HepG2 (cell line): ENCODE results near the gene GAS6. TPM values are rescaled to one million over a fixed set of nuclear protein-coding genes. Genes with fewer than 3 reads are reported as not detected.
"Not testable (repeated sequence)": the region's sequence is repeated elsewhere in the genome, so short reads cannot be mapped to it uniquely, and the experiment has no call there.

Experiments used
- ATAC-seq: fragments of 200-7000 bp; cut with Tn5 transposase; 3 replicates; pipeline ENCODE4 v1.9.1; 2020; ENCODE audit warnings: mild to moderate bottlenecking, moderate library complexity
- BruUV-seq: library from RNA; stranded (reverse); fragments of 400-500 nt; replicated peaks from 2 replicates; lab custom pipeline; 2021; lab: Mats Ljungman, UMichigan
- CTCF ChIA-PET: fragments of 300-600 bp; formaldehyde crosslinking; extraction: SDS; loops from one replicate; lab custom pipeline; 2021; ENCODE audit warnings: low total read pairs, inconsistent platforms, low intra/inter-chr PET ratio; lab: Yijun Ruan, JAX
- POLR2A ChIA-PET: fragments of 350-600 bp; sonication (Branson Sonifier 250); formaldehyde crosslinking; loops from one replicate; lab custom pipeline; 2020; ENCODE audit warnings: antibody characterized with exemption, inconsistent platforms; lab: Yijun Ruan, JAX
- DNase-seq: peaks from one replicate; pipeline ENCODE4 v3.0.0-alpha.2; 2015; ENCODE audit warnings: low spot score
- FAIRE-seq: peaks from 3 replicates; lab custom pipeline; 2011; peaks lifted over from hg19 to GRCh38; lab: Jason Lieb, UNC
- H2AFZ ChIP-seq: one replicate; pipeline ENCODE4 v1.6.1; 2011; ENCODE audit warnings: low read length, inconsistent platforms
- H3K27ac ChIP-seq: fragments of 300-600 bp; 3 replicates; pipeline ENCODE4 v1.8.0; 2011; ENCODE audit warnings: mixed run types, mild to moderate bottlenecking, mixed read lengths, low read length, inconsistent platforms; ENCODE audit not compliant: insufficient read depth; ENCODE audit errors: extremely low read length
- H3K27me3 ChIP-seq, 2 experiments: fragments of 200-600 bp in 1 of 2; 2 replicates in 1 of 2; 3 replicates in 1 of 2; pipeline versions ENCODE4 v1.6.0 to v1.8.0; 2011; ENCODE audit warnings: low read length in 2 of 2, mild to moderate bottlenecking in 2 of 2, moderate library complexity in 2 of 2, inconsistent platforms in 1 of 2; ENCODE audit not compliant: insufficient read depth in 2 of 2, control insufficient read depth in 1 of 2
- H3K36me3 ChIP-seq, 2 experiments: fragments of 200-600 bp in 1 of 2; replicated peaks in 1 of 2; 2 replicates in 1 of 2; 3 replicates in 1 of 2; pipeline versions ENCODE4 v1.5.1 to v1.8.0; 2011; ENCODE audit warnings: low read length in 2 of 2, inconsistent platforms in 1 of 2; ENCODE audit not compliant: insufficient read depth in 2 of 2, control insufficient read depth in 1 of 2
- H3K4me1 ChIP-seq: 2 replicates; pipeline ENCODE4 v1.5.1; 2012; ENCODE audit warnings: low read length, inconsistent platforms; ENCODE audit not compliant: insufficient read depth
- H3K4me2 ChIP-seq: 2 replicates; pipeline ENCODE4 v1.6.0; 2011; ENCODE audit warnings: low read depth, low read length, inconsistent platforms
- H3K4me3 ChIP-seq, 3 experiments: fragments of 200-600 bp in 1 of 3; sonication (generic), shearing (Covaris generic) in 1 of 3; replicated peaks in 1 of 3; 2 replicates each; pipeline ENCODE4 v1.5.1; 2011 to 2016; ENCODE audit warnings: low read length in 3 of 3, inconsistent platforms in 2 of 3, low read depth in 2 of 3, mild to moderate bottlenecking in 2 of 3, control low read depth in 1 of 3, mixed read lengths in 1 of 3; ENCODE audit not compliant: insufficient read depth in 1 of 3
- H3K79me2 ChIP-seq: one replicate; pipeline ENCODE4 v1.6.1; 2011; ENCODE audit warnings: low read length, inconsistent platforms; ENCODE audit not compliant: insufficient read depth
- H3K9ac ChIP-seq: 2 replicates; pipeline ENCODE4 v1.6.0; 2011; ENCODE audit warnings: mild to moderate bottlenecking, low read depth, low read length, inconsistent platforms; ENCODE audit not compliant: insufficient read depth
- H3K9me3 ChIP-seq: 2 replicates; pipeline ENCODE4 v1.5.1; 2012; ENCODE audit warnings: mild to moderate bottlenecking, low read length
- H4K20me1 ChIP-seq: 2 replicates; pipeline ENCODE4 v1.6.0; 2011; ENCODE audit warnings: inconsistent platforms, mild to moderate bottlenecking, low read length, moderate library complexity; ENCODE audit not compliant: insufficient read depth
- KLF6 ChIP-seq: IDR thresholded peaks from 2 replicates; pipeline ENCODE4 v1.8.0; 2016; ENCODE audit warnings: missing biosample characterization, missing genetic modification reagents
- MED8 ChIP-seq: sonication (generic); formaldehyde crosslinking; IDR thresholded peaks from 2 replicates; pipeline ENCODE4 v1.8.1; 2023; ENCODE audit warnings: mild to moderate bottlenecking, missing genetic modification reagents; ENCODE audit not compliant: insufficient replicate concordance
- NFIB ChIP-seq: sonication (generic); formaldehyde crosslinking; IDR thresholded peaks from 2 replicates; pipeline ENCODE4 v1.9.0; 2021; ENCODE audit warnings: missing genetic modification reagents, mild to moderate bottlenecking, borderline replicate concordance
- PAWR ChIP-seq: sonication (generic); formaldehyde crosslinking; IDR thresholded peaks from 2 replicates; pipeline ENCODE4 v1.4.0; 2020; ENCODE audit warnings: missing genetic modification reagents, mild to moderate bottlenecking, borderline replicate concordance
- PRPF4 ChIP-seq: fragments of 200-400 bp; formaldehyde crosslinking; IDR thresholded peaks from 2 replicates; pipeline ENCODE4 v1.6.1; 2016; ENCODE audit warnings: low read length, low read depth; ENCODE audit not compliant: poor library complexity, severe bottlenecking
- SOX5 ChIP-seq: IDR thresholded peaks from 2 replicates; pipeline ENCODE4 v1.6.1; 2016; ENCODE audit warnings: borderline replicate concordance
- YEATS2 ChIP-seq: sonication (generic); formaldehyde crosslinking; IDR thresholded peaks from 2 replicates; pipeline ENCODE4 v1.4.0; 2020; ENCODE audit warnings: missing genetic modification reagents, borderline replicate concordance
- ZNF251 ChIP-seq: sonication (generic); formaldehyde crosslinking; IDR thresholded peaks from 2 replicates; pipeline ENCODE4 v1.9.0; 2021; ENCODE audit warnings: mild to moderate bottlenecking, missing genetic modification reagents
- ZNF292 ChIP-seq: sonication (generic); formaldehyde crosslinking; IDR thresholded peaks from 2 replicates; pipeline ENCODE4 v1.8.1; 2022; ENCODE audit warnings: mild to moderate bottlenecking, low read depth, missing genetic modification reagents, borderline replicate concordance
- ZNF431 ChIP-seq: sonication (generic); formaldehyde crosslinking; IDR thresholded peaks from 2 replicates; pipeline ENCODE4 v1.9.0; 2022; ENCODE audit warnings: missing genetic modification reagents, low read depth, mild to moderate bottlenecking, borderline replicate concordance
- ZNF468 ChIP-seq: sonication (generic); formaldehyde crosslinking; IDR thresholded peaks from 2 replicates; pipeline ENCODE4 v1.8.0; 2022; ENCODE audit warnings: mild to moderate bottlenecking, moderate library complexity, missing genetic modification reagents
- ZNF589 ChIP-seq: sonication (generic); formaldehyde crosslinking; conservative IDR thresholded peaks from 2 replicates; pipeline ENCODE4 v1.8.0; 2022; ENCODE audit warnings: mild to moderate bottlenecking, moderate library complexity, missing genetic modification reagents
- ZSCAN9 ChIP-seq: IDR thresholded peaks from 2 replicates; pipeline ENCODE4 v1.6.1; 2016; ENCODE audit warnings: borderline replicate concordance
- WGBS: methylation state at CpG from one replicate; pipeline ENCODE4 v1.1.6; 2017; ENCODE audit warnings: low lambda C conversion rate; 5-methylcytosine and 5-hydroxymethylcytosine counted together
- in situ Hi-C: cut with HindIII; loops from 2 replicates; pipeline ENCODE4 v1.10.0; 2017; ENCODE audit warnings: low pct_unique_long_range_greater_than_20kb; ENCODE audit not compliant: extremely low pct_ligation_motif_present
- intact Hi-C: fragments of 100-400 bp; cut with micrococcal nuclease; formaldehyde crosslinking; loops from one replicate; pipeline ENCODE4 v1.10.0; 2022; ENCODE audit not compliant: unreplicated experiment
- polyA plus RNA-seq, 8 experiments: library from polyadenylated mRNA; depleted of rRNA in 3 of 8; stranded (reverse) in 7 of 8; unstranded in 1 of 8; fragments of >200 nt; fragmentation: Illumina TruSeq in 4 of 8; extraction: Trizol in 4 of 8; gene quantifications; 2 replicates each; pipeline versions ENCODE4 v1.2.1 to v1.2.3, GENCODE V29; 2011 to 2016; ENCODE audit warnings: low read depth in 4 of 8, missing spikeins in 1 of 8, mixed read lengths in 1 of 8; ENCODE audit not compliant: insufficient read depth in 1 of 8
- total RNA-seq, 5 experiments: library from RNA; depleted of rRNA; stranded (reverse); fragments of >200 nt; fragmentation: Illumina TruSeq; extraction: Trizol; gene quantifications; 2 replicates each; pipeline ENCODE4 v1.2.3, GENCODE V29; 2016; ENCODE audit warnings: low read depth in 1 of 5
- TF ChIP-seq, protein P1 (sequence below): sonication (generic); formaldehyde crosslinking; IDR thresholded peaks from 2 replicates; pipeline ENCODE4 v1.4.0; 2020; ENCODE audit warnings: missing genetic modification reagents

Gene GAS6
- total and polyA plus RNA-seq, 2 of the 13 experiments (the other 11 are each of a cell fraction or from before 2014, with no cell fraction given) = 0.09 to 0.24 TPM

DNA sequence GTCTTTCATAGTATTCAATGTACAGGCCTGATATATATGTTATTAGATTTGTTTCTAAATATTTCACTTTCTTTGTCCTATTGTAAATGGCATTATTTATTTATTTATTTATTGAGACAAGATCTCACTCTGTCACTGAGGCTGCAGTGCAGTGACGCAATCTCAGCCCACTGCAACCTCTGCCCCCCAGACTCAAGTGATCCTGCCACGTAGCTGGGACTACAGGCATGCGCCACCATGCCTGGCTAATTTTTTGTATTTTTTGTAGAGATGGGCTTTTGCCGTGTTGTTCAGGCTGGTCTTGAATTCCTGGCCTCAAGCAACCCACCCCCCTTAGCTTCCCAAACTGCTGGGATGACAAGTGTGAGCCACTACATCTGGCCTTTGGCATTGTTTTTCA is 5.4 kb upstream of the GAS6 start (continued):
- TF ChIP-seq ZSCAN9 (CRISPR knock-in tag) (no peak), SOX5 (no peak), PAWR (no peak), MED8 (CRISPR knock-in tag) (no peak), KLF6 (CRISPR knock-in tag) (no peak), ZNF468 (CRISPR knock-in tag) (no peak)

DNA sequence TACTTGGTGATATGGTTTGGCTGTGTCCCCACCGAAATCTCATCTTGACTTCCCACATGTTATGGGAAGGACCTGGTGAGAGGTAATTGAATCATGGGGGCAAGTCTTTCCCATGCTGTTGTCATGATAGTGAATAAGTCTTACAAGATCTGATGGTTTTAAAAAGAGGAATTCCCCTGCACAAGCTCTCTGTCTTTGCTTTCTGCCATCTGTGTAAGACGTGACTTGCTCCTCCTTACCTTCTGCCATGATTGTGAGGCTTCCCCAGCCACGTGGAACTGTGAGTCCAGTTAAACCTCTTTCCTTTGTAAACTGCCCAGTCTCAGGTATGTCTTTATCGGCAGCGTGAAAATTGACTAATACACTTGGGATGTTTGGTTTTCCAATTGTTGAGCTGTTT is 4.0 kb upstream of the GAS6 start:
- H3K79me2 ChIP-seq, DNase-seq, H3K9ac ChIP-seq, H3K27ac ChIP-seq, H4K20me1 ChIP-seq, H2AFZ ChIP-seq, H3K36me3 ChIP-seq, POLR2A ChIA-PET, H3K4me3 ChIP-seq, H3K4me2 ChIP-seq, H3K9me3 ChIP-seq, ATAC-seq, intact Hi-C loops, in situ Hi-C loops, CTCF ChIA-PET, H3K4me1 ChIP-seq, BruUV-seq, FAIRE-seq: not testable (repeated sequence)
- peak; percentile 81; the same call in 1 of the 2 replicates for TF ChIP-seq ZNF431 (CRISPR knock-in tag)
- peaks cover 4 to 15% of the 10 kb centered on the region in 2 experiments; a peak in 4 of 5 replicates for H3K27me3 ChIP-seq
- 7% methylated on average over 5 of the region's 5 CpGs for WGBS

DNA sequence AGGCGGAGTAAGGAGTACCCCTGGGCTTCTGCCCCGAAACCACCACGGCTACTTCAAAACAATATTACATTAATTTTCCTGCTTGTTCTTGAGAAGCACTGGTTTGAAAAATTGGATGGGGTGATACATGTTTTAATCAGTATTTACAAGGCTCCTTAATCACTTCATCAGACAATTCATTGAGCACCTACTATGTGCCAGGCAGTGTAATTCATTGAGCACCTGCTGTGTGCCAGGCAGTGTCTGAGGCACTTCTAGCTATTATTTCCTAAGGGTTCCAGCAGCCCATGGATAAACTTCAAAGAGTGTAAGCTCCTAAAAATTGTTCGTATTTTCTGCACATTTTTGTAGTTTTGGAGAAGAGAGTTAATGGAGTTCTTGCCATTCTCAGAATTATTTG is 1.6 kb upstream of the GAS6 start:
- Histone ChIP-seq H3K9ac (no peak overlapping the region), H3K36me3 (no peaks in the 10 kb centered on the region), H3K4me3 (no peak overlapping the region), H3K4me1 (peaks cover 13% of the 10 kb centered on the region), H3K9me3 (no peaks in the 10 kb centered on the region), H4K20me1 (no peaks in the 10 kb centered on the region), H3K79me2 (no peaks in the 10 kb centered on the region), H2AFZ (no peak overlapping the region), H3K4me2 (no peak overlapping the region)
- 71% methylated on average over 4 of the region's 4 CpGs for WGBS
- POLR2A ChIA-PET = no interaction called here
- no peak for DNase-seq
- no peak for FAIRE-seq
- no peak for ATAC-seq
- intact Hi-C loops = no loop called here
- TF ChIP-seq NFIB (CRISPR knock-in tag) = no peak
- no peak for TF ChIP-seq ZNF251
- no peak for TF ChIP-seq ZNF292 (CRISPR knock-in tag)
- TF ChIP-seq ZNF589 (CRISPR knock-in tag) = no peak
- no peak for TF ChIP-seq PRPF4
- no peak for TF ChIP-seq YEATS2 (CRISPR knock-in tag)
- TF ChIP-seq, protein P1, sequence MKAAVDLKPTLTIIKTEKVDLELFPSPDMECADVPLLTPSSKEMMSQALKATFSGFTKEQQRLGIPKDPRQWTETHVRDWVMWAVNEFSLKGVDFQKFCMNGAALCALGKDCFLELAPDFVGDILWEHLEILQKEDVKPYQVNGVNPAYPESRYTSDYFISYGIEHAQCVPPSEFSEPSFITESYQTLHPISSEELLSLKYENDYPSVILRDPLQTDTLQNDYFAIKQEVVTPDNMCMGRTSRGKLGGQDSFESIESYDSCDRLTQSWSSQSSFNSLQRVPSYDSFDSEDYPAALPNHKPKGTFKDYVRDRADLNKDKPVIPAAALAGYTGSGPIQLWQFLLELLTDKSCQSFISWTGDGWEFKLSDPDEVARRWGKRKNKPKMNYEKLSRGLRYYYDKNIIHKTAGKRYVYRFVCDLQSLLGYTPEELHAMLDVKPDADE (CRISPR knock-in tag) = no peak
- TF ChIP-seq, all 625 proteins: peak for 0
- Histone ChIP-seq H3K27ac (no peak overlapping the region), H3K27me3 (peaks cover 4 to 15% of the 10 kb centered on the region in 2 experiments; a peak in 4 of 5 replicates)
- CTCF ChIA-PET = no interaction called here
- no TSS peak for BruUV-seq
- in situ Hi-C loops = no loop called here
